K562 (cell line): ENCODE results near the gene LNX2. TPM values are rescaled to one million over a fixed set of nuclear protein-coding genes. Genes with fewer than 3 reads are reported as not detected.

Experiments
- ATAC-seq: fragments of 200-7000 bp; cut with Tn5 transposase; 3 replicates; pipeline ENCODE4 v1.9.1; 2020; ENCODE audit warnings: moderate library complexity
- BruUV-seq: library from RNA; stranded (reverse); fragments of 400-500 nt; replicated peaks from 2 replicates; lab custom pipeline; 2021; lab: Mats Ljungman, UMichigan
- CTCF ChIA-PET: fragments of 300-600 bp; formaldehyde crosslinking; extraction: SDS; loops from one replicate; lab custom pipeline; 2021; ENCODE audit warnings: low intra/inter-chr PET ratio; lab: Yijun Ruan, JAX
- POLR2A ChIA-PET: fragments of 300-600, 350-650 bp; sonication (Branson Sonifier 250); formaldehyde crosslinking; extraction: SDS; loops from one replicate; lab custom pipeline; 2021; ENCODE audit warnings: antibody characterized with exemption, inconsistent platforms; lab: Yijun Ruan, JAX
- DNase-seq, 4 experiments: peaks; one replicate each; pipeline versions ENCODE4 v3.0.0 to v3.0.0-alpha.2; 2011 to 2018; ENCODE audit warnings: low spot score in 3 of 4, mixed read lengths in 3 of 4; ENCODE audit errors: extremely low read depth in 1 of 4
- FAIRE-seq: peaks from 2 replicates; lab custom pipeline; 2011; peaks lifted over from hg19 to GRCh38; lab: Jason Lieb, UNC
- H2AFZ ChIP-seq: 2 replicates; pipeline ENCODE4 v1.6.0; 2011; ENCODE audit warnings: low read depth, low read length, control low read depth, inconsistent platforms
- H3K27ac ChIP-seq: fragments of 200-600 bp; 3 replicates; pipeline ENCODE4 v1.8.0; 2011; ENCODE audit warnings: low read depth, mild to moderate bottlenecking, control low read depth, inconsistent platforms, low read length, moderate library complexity, mixed read lengths; ENCODE audit errors: extremely low read depth
- H3K27me3 ChIP-seq, 2 experiments: fragments of 300-600 bp in 1 of 2; 2 replicates in 1 of 2; 3 replicates in 1 of 2; pipeline versions ENCODE4 v1.6.0 to v1.8.0; 2011; ENCODE audit warnings: inconsistent platforms in 2 of 2, low read length in 2 of 2, mild to moderate bottlenecking in 1 of 2, mixed read lengths in 1 of 2, moderate library complexity in 1 of 2; ENCODE audit not compliant: control insufficient read depth in 2 of 2, insufficient read depth in 2 of 2
- H3K36me3 ChIP-seq: fragments of 300-600 bp; 3 replicates; pipeline ENCODE4 v1.8.0; 2011; ENCODE audit warnings: mild to moderate bottlenecking, low read length, inconsistent platforms; ENCODE audit not compliant: control insufficient read depth, insufficient read depth
- H3K4me1 ChIP-seq, 2 experiments: fragments of 200-600 bp in 1 of 2; replicated peaks in 1 of 2; 2 replicates in 1 of 2; 3 replicates in 1 of 2; pipeline versions ENCODE4 v1.5.1 to v1.8.0; 2011; ENCODE audit warnings: inconsistent platforms in 2 of 2, low read length in 2 of 2, mild to moderate bottlenecking in 1 of 2, mixed read lengths in 1 of 2, moderate library complexity in 1 of 2; ENCODE audit not compliant: control insufficient read depth in 2 of 2, insufficient read depth in 2 of 2
- H3K4me2 ChIP-seq: 2 replicates; pipeline ENCODE4 v1.6.1; 2011; ENCODE audit warnings: low read length, control low read depth, inconsistent platforms, mixed read lengths; ENCODE audit not compliant: insufficient read depth
- H3K4me3 ChIP-seq: fragments of 200-600 bp; sonication (generic), shearing (Covaris generic); 2 replicates; pipeline ENCODE4 v1.5.1; 2016; ENCODE audit warnings: control low read depth, inconsistent platforms
- H3K79me2 ChIP-seq: fragments of 200-600 bp; 3 replicates; pipeline ENCODE4 v1.8.0; 2011; ENCODE audit warnings: low read length, inconsistent platforms; ENCODE audit not compliant: control insufficient read depth, insufficient read depth
- H3K9ac ChIP-seq, 2 experiments: 2 replicates each; pipeline versions ENCODE4 v1.6.0 to v1.6.1; 2011; ENCODE audit warnings: low read depth in 2 of 2, low read length in 2 of 2, control low read depth in 1 of 2, inconsistent platforms in 1 of 2, mild to moderate bottlenecking in 1 of 2, mixed read lengths in 1 of 2; ENCODE audit not compliant: insufficient read depth in 1 of 2
- H3K9me1 ChIP-seq: one replicate; pipeline ENCODE4 v1.6.0; 2011; ENCODE audit warnings: inconsistent platforms, mild to moderate bottlenecking, low read length, moderate library complexity; ENCODE audit not compliant: control insufficient read depth, insufficient read depth
- H3K9me3 ChIP-seq: replicated peaks from 2 replicates; pipeline ENCODE4 v1.5.1; 2011; ENCODE audit warnings: low read depth, low read length, inconsistent platforms; ENCODE audit not compliant: control insufficient read depth, insufficient read depth
- H4K20me1 ChIP-seq: replicated peaks from 2 replicates; pipeline ENCODE4 v1.6.1; 2011; ENCODE audit warnings: low read length, inconsistent platforms, mixed read lengths; ENCODE audit not compliant: control insufficient read depth, insufficient read depth
- CXXC5 ChIP-seq: fragments of 250-450 bp; sonication (Bioruptor Pico); IDR thresholded peaks from 2 replicates; pipeline ENCODE4 v1.8.0; 2022; ENCODE audit warnings: inconsistent platforms, mild to moderate bottlenecking, moderate library complexity
- EGR1 ChIP-seq: fragments of 450-650 bp; conservative IDR thresholded peaks from 2 replicates; pipeline ENCODE4 v1.6.1; 2017; ENCODE audit warnings: mild to moderate bottlenecking
- GABPA ChIP-seq: fragments of 200-800 bp; sonication (Bioruptor generic); conservative IDR thresholded peaks from 2 replicates; pipeline ENCODE4 v1.6.1; 2016; ENCODE audit warnings: low read depth, missing genetic modification characterization, missing compliant biosample characterization
- MAFG ChIP-seq: fragments of 450-650 bp; conservative IDR thresholded peaks from 2 replicates; pipeline ENCODE4 v1.6.1; 2016; ENCODE audit warnings: missing genetic modification characterization, missing compliant biosample characterization
- SP2 ChIP-seq: IDR thresholded peaks from 2 replicates; pipeline ENCODE4 v1.6.1; 2011; ENCODE audit warnings: mild to moderate bottlenecking, low read depth, low read length, moderate library complexity; ENCODE audit not compliant: poor library complexity, severe bottlenecking; ENCODE audit errors: extremely low read depth
- in situ Hi-C: fragments of 300-500 bp; cut with MboI; formaldehyde crosslinking; loops from 4 replicates; pipeline ENCODE4 v1.15.0; 2018; ENCODE audit warnings: inconsistent platforms, mixed read lengths
- intact Hi-C: fragments of 100-400 bp; cut with micrococcal nuclease; formaldehyde crosslinking; loops from 2 replicates; pipeline ENCODE4 v1.14.2; 2022
- polyA plus RNA-seq, 8 experiments: library from polyadenylated mRNA; depleted of rRNA in 4 of 8; stranded (reverse) in 5 of 8; unstranded in 3 of 8; fragments of >200 nt; fragmentation: Nextera tagmentation in 2 of 8; fragmentation: Illumina TruSeq in 1 of 8; extraction: Ambion mirVana in 2 of 8; extraction: Trizol in 1 of 8; gene quantifications; 2 replicates each; pipeline versions ENCODE4 v1.2.1 to v1.2.3, GENCODE V29; 2011 to 2014; ENCODE audit warnings: inconsistent platforms in 1 of 8, missing spikeins in 1 of 8
- total RNA-seq, 7 experiments: library from RNA; depleted of rRNA in 6 of 7; stranded (reverse); fragments of >200 nt in 6 of 7; fragmentation: Illumina TruSeq in 2 of 7; extraction: Trizol in 2 of 7; gene quantifications; 2 replicates each; pipeline versions ENCODE4 v1.2.1 to v1.2.3, GENCODE V29; 2011 to 2021; ENCODE audit warnings: low replicate concordance in 1 of 7
- TF ChIP-seq, protein P1 (sequence below): sonication (generic); IDR thresholded peaks from 2 replicates; pipeline ENCODE4 v1.6.1; 2016
- TF ChIP-seq, protein P2 (sequence below): fragments of 450-650 bp; conservative IDR thresholded peaks from 2 replicates; pipeline ENCODE4 v1.6.1; 2016; ENCODE audit warnings: missing genetic modification characterization, low read depth, mild to moderate bottlenecking, missing compliant biosample characterization, moderate library complexity
- TF ChIP-seq, protein P3 (sequence below), 2 experiments: fragments of 450-650 bp; conservative IDR thresholded peaks; 2 replicates each; pipeline ENCODE4 v1.6.1; 2017; ENCODE audit warnings: mild to moderate bottlenecking in 2 of 2, moderate library complexity in 2 of 2
- TF ChIP-seq, protein P4 (sequence below), 3 experiments: fragments of 200-800 bp in 1 of 3; sonication (Bioruptor generic) in 1 of 3; sonication (generic) in 1 of 3; formaldehyde crosslinking in 1 of 3; IDR thresholded peaks; 2 replicates each; pipeline versions ENCODE4 v1.6.1 to v1.8.0; 2016 to 2022; ENCODE audit warnings: mild to moderate bottlenecking in 2 of 3, missing compliant biosample characterization in 2 of 3, missing genetic modification characterization in 2 of 3, missing genetic modification reagents in 1 of 3

LNX2 gene
- total and polyA plus RNA-seq, 9 of the 15 experiments (the other 6 are each of a cell fraction or from before 2014, with no cell fraction given) = 1.5 to 5.5 (median 4.0) TPM

DNA sequence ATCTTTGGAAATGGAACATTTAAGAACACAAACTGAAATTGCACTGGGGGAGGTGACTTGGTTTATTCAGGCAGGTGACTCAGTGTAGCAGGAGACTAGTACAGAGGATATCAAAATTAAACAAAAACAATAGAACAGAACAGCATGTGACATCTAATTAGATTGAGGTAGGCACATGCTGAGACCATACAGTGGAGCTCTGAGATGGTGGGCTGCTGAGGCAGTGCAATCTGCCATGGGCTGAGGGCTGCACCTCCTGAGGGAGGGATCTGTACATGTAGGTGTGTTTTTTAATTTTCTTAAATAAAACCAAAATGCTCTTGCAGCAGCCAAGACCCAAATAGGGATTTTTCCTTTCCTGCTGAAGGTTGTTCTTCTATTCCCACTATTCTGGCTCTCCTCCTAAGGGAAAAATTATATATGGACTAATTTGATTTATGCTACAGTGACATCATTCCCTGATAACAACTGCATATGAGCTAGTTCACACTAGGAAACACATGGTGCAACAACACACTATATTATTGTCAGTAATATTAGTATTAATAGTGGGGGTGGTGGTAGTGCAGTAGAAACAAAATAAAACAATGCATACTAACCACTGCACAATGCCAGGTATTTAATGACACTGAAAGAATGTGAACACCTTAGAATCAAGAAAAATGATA lies 48.0 kb downstream of the LNX2 start:
- Histone ChIP-seq H3K9me1 (no peaks in the 10 kb centered on the region), H3K27me3 (no peaks in the 10 kb centered on the region), H3K4me2 (no peak overlapping the region), H3K9ac (no peak overlapping the region), H3K36me3 (peaks cover 6% of the 10 kb centered on the region; the same call in 1 of the 3 replicates), H4K20me1 (no peaks in the 10 kb centered on the region), H3K79me2 (no peaks in the 10 kb centered on the region), H3K4me3 (no peak overlapping the region), H3K27ac (no peak overlapping the region), H3K4me1 (no peaks in the 10 kb centered on the region), H3K9me3 (no peaks in the 10 kb centered on the region; the same call in 1 of the 2 replicates), H2AFZ (no peak overlapping the region)
- FAIRE-seq (no peak), ATAC-seq (no peak), DNase-seq (no peak)
- ChIA-PET POLR2A (no interaction called here), CTCF (no interaction called here)
- intact Hi-C loops = no loop called here
- in situ Hi-C loops = no loop called here
- no TSS peak for BruUV-seq
- no peak for TF ChIP-seq MAFG (tag)
- TF ChIP-seq, protein P1, sequence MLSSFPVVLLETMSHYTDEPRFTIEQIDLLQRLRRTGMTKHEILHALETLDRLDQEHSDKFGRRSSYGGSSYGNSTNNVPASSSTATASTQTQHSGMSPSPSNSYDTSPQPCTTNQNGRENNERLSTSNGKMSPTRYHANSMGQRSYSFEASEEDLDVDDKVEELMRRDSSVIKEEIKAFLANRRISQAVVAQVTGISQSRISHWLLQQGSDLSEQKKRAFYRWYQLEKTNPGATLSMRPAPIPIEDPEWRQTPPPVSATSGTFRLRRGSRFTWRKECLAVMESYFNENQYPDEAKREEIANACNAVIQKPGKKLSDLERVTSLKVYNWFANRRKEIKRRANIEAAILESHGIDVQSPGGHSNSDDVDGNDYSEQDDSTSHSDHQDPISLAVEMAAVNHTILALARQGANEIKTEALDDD = no peak
- TF ChIP-seq, protein P2, sequence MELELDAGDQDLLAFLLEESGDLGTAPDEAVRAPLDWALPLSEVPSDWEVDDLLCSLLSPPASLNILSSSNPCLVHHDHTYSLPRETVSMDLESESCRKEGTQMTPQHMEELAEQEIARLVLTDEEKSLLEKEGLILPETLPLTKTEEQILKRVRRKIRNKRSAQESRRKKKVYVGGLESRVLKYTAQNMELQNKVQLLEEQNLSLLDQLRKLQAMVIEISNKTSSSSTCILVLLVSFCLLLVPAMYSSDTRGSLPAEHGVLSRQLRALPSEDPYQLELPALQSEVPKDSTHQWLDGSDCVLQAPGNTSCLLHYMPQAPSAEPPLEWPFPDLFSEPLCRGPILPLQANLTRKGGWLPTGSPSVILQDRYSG (tag) = no peak
- no peak for TF ChIP-seq SP2
- TF ChIP-seq EGR1 = no peak
- no peak for TF ChIP-seq CXXC5
- TF ChIP-seq, protein P3, sequence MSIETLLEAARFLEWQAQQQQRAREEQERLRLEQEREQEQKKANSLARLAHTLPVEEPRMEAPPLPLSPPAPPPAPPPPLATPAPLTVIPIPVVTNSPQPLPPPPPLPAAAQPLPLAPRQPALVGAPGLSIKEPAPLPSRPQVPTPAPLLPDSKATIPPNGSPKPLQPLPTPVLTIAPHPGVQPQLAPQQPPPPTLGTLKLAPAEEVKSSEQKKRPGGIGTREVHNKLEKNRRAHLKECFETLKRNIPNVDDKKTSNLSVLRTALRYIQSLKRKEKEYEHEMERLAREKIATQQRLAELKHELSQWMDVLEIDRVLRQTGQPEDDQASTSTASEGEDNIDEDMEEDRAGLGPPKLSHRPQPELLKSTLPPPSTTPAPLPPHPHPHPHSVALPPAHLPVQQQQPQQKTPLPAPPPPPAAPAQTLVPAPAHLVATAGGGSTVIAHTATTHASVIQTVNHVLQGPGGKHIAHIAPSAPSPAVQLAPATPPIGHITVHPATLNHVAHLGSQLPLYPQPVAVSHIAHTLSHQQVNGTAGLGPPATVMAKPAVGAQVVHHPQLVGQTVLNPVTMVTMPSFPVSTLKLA (conservative IDR thresholded peaks at IDR 0.05) = no peak
- TF ChIP-seq GABPA = no peak
- TF ChIP-seq, protein P4, sequence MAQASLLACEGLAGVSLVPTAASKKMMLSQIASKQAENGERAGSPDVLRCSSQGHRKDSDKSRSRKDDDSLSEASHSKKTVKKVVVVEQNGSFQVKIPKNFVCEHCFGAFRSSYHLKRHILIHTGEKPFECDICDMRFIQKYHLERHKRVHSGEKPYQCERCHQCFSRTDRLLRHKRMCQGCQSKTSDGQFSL (CRISPR knock-in tag; IDR thresholded peaks at IDR 0.05) = no peak
- TF ChIP-seq, protein P4 (tag; IDR thresholded peaks at IDR 0.05) = no peak
